GM12891 (cell line): ENCODE measurements around the gene RAB11FIP3.

ENCODE experiments used
- PAX5 ChIP-seq: IDR thresholded peaks from 2 replicates; pipeline ENCODE4 v1.6.1; 2011; ENCODE audit warnings: low read length, moderate library complexity, mild to moderate bottlenecking; ENCODE audit not compliant: insufficient read depth, severe bottlenecking
- POLR2A ChIP-seq: IDR thresholded peaks from 2 replicates; pipeline ENCODE4 v1.6.1; 2011; ENCODE audit warnings: low read depth, low read length, control low read depth
- POLR2AphosphoS5 ChIP-seq: IDR thresholded peaks from 2 replicates; pipeline ENCODE4 v1.6.1; 2011; ENCODE audit warnings: low read depth, low read length, control low read depth
- POU2F2 ChIP-seq: IDR thresholded peaks from 2 replicates; pipeline ENCODE4 v1.6.1; 2011; ENCODE audit warnings: low read depth, mild to moderate bottlenecking, control low read depth, low read length, moderate library complexity
- SPI1 ChIP-seq: IDR thresholded peaks from 2 replicates; pipeline ENCODE4 v1.6.1; 2011; ENCODE audit warnings: low read depth, low read length, control low read depth
- TAF1 ChIP-seq: IDR thresholded peaks from 2 replicates; pipeline ENCODE4 v1.6.1; 2011; ENCODE audit warnings: low read depth, low read length, control low read depth

GRCh38 chr16:380762-381011 is 44.8 kb upstream of the RAB11FIP3 start:
- no peak for TF ChIP-seq POLR2A
- no peak for TF ChIP-seq POLR2AphosphoS5
- TF ChIP-seq TAF1: no peak
- TF ChIP-seq SPI1: no peak
- no peak for TF ChIP-seq POU2F2
- no peak for TF ChIP-seq PAX5
